Muscle of arm (tissue), 12 donors: Measurements from ENCODE around the gene GADD45B. TPM values are rescaled to one million over a fixed set of nuclear protein-coding genes. Genes with fewer than 3 reads are reported as not detected.
"Not testable (repeated sequence)": the region's sequence is repeated elsewhere in the genome, so short reads cannot be mapped to it uniquely, and the experiment has no call there.

Experiments
- DNase-seq: peaks from one replicate; pipeline ENCODE4 v3.0.0-alpha.2; 2013
- polyA plus RNA-seq, 12 donors: library from polyadenylated mRNA; unstranded; fragments of 120-200 nt; gene quantifications; one replicate each; pipeline ENCODE4 v1.2.1, GENCODE V29; 2013; ENCODE audit not compliant: insufficient read length in 12 of 12

GADD45B gene
- polyA plus RNA-seq, 12 donors = 7.8 to 20.2 (median 8.7) TPM; not detected in 1

DNA sequence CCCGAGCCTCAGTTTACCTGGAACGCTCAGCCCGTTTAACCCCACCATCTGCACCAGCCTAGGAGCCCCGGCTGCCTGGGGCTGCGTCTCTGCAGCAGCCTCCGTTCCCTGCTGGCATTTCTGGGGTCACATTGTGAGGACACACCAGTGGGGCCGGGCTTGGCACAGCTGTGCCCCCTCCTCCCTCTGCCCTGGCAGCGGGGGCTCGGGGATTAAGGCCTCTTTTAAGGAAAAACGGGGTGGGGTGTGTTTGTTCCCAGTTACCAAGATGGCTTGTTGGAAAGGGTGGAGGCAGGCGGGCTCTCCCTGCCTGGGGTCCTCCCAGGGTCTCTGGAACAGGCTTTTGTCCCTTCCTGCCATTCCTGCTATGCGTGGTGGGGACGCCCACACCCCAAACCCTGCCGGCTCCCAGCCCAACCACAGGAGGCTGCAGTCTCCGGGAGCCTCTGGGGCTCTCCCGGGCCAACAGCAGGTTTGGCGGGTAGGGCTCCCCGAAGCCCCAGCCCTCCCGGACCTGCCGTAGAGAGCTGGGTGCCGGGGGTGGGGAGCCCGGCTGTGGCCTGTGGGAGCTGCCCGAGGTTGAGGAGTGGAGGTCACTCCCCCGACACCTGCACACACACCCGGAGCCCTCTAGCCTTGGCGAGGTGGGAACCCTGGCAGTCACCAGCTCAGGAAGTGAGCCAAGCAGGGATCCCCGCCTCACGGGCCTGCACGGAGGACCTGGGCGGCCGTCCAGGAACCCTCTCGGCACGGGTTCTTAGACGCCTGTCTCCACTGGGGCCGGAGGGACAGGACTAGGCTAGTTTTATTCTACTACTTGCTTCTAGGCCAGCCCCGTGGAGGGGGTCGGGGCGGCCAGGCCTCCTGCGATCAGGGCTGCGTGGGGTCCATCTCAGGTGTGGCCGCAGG is 36.9 kb downstream of the GADD45B start:
- DNase-seq = no peak

DNA sequence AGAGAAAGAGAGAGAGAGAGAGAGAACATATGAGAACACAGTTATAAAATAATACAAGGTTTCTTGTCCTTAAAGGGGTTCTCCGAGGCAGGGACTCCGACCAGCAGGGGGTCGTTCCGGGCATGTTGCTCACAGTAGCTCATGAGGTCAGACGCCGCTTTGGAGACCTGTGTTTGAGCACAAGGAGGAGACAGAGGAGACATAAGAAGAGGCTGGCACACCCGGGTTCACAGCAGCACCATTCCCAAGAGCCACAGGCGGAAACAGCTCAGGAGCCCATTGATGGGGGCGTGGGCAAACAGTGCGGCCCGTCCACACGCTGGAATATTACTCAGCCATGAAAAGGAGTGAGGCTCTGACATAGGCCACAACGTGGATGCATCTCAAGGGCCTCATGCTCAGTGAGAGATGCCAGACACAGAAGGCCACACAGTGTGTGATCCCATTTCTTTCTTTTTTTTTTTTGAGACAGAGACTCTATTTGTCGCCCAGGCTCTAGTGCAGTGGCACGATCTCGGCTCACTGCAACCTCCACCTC is 39.1 kb downstream of the GADD45B start:
- no peak for DNase-seq

DNA sequence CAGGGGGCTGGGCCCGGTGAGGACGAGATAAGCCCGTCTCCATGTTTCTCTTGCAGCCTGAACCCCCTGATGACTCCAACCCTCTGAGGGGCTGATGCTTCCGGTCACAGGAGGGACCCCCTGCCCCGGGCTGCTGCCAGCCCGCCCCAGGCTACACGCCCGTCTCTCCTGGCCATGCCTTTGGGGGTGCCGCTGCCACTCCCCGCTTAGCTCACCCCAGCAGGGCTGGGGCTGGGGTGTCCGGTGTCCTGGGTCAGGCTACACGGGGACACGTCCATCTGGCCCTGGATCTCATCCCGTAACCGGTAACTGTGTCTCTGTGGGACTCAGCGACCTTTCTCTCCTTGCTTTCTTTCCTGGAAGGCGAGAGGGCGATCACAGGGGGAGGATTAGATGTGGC is 40.8 kb downstream of the GADD45B start:
- DNase-seq = no peak

DNA sequence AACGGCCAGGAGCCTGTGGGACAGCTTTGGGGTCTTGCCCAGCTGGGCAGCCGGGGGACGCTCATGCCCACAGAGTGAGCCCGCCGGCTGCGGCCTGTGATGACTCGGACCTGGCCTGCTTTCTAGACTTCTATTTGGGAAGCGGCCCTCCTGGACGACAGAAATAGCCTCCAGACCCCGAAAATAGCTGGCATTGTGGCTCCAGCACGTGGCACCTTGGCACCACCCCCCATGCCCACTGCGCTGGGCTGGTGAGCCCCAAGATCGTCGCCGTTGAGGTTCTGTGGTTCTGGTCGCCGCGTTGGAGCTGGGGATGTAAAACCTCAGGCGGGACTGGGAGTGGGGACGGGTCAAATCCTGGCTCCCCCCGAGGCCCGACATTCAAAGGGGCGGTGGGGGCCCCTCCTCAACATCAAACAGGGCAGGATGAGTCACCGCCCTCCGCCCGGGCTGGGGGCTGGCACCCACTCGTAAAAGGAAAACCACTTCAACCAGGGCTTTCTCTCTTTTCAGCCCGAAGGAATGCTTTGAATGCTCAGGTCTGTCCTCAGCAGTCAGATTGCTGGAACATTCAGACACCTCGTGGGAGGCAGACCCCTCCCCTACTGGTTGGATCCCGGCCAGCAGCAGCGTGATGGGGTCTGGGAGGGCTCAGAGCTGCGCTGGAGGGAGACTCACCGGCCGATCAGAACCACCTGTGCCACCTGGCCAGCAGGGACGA is 42.1 kb downstream of the GADD45B start:
- DNase-seq = no peak

DNA sequence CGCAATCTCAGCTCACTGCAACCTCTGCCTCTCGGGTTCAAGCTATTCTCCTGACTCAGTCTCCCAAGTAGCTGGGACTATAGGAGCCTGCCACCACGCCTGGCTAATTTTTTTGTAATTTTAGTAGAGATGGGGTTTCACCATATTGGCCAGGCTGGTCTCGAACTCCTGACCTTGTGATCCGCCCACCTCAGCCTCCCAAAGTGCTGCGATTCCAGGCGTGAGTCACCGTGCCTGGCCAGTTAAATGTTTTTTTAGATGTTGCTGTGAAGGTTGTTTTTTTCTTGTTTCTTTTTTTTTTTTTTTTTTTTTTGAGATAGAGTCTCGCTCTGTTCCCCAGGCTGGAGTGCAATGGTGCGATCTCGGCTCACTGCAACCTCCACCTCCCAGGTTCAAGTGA is 42.9 kb downstream of the GADD45B start:
- not testable (repeated sequence) for DNase-seq

DNA sequence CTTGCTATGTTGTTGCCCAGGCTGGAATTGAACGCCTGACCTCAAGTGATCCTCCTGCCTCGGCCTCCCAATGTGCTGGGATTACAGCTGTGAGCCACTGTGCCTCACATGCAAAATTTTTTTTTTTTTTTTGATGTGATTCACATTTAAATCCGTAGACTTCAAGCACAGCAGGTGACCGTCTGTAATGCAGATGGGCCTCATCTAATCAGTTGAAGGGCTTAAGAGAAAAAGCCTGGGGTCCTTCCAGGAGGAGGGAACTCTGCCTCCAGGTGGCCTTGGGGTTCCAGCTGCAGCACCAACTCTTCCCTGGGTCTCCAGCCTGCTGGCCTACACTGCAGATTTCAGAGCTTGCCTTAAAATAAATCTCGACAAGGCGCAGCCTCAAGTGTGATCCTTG is 43.6 kb downstream of the GADD45B start:
- no peak for DNase-seq

DNA sequence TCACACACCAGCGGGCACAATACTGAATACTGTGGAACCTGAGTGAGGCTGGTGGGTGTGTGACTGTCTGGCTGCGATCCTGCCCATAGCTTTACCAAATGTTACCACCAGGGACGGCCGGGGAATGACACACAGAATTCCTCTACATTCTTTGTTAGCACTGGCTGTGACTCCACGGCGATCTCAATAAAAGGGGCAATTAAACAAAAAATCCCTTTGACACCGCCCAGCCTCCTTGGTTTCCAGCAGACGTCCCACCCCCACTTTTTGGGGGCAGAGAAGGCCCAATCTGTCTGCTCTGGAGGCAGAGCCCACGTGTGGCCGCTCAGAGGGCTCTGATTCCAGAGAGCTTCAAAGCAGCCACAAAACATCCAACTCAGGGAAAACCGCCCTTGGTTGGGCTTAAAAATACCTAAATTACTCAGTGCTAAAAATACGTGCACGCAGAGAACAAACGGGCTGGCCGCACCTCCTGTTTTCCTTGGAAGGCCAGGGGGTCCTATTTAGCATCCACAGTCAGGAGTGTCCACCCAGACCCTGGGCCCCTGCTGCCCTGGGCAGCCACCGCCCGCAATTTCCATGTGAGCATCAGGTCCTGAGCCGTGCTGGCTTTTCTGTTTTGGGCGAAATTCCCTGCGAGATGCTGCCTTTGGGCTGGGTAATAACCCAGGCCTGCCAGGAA is 47.8 kb downstream of the GADD45B start:
- no peak for DNase-seq

DNA sequence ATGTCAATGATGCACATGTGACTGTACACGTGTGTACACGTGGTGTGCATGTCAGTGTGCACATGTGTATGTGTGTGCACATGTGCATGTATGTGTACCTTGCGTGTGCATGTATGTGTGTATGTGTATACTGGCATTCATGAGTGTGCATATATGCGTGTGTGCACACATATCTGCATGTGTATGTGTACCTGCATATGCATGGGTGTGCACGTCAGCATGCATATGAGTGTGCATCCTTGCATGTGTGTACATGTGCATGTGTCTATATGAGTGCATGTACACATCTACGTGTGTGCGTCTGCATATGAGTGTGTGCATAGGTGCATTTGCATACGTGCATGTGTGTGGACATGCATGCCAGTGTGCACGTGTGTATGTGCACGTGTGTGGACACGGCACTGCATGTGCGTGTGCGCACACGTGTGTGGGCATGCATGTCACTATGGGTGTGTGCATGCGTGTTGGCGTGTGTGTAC is 48.5 kb downstream of the GADD45B start:
- no peak for DNase-seq

DNA sequence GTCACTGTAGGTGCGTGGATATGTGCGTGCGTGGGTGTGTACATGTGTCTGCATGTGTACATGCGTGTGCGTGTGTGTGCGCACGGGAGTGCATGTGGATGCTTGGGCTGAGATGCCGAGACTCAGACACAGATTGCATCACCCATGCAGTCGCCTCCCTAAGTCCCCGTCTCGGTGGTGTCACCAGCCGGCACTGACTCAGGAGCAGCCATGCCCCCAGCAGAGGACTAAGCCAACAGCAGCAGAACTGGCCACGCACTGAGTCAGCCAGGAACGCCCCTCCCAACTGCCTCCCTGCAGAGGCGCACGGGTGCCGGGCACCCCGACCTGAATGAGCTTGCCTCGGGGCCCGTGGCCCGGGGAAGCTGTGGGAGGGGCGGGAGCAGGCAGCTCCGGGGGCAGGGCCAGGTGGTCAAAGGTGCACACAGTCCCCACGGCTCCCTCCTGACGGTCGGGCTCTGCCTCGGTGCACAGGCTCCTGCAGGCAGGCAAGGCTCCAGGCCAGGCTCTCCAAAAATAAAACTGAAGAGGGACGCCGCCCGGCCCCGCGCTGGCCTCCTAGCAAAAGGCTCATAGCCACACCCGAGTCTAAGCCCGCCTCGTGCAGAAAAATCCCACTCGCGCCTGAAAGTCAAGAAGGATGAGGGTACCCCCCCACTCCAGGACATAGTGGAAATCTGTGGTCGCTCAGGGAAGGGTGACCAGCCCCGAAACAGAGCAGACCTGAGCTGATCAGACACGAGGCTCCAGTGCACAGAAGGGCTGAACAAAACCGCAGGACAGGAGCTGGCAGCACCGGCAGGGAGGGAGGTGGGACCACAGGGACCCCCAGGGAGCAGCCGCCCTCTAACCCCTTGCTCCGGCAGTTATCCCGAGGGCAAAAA is 49.2 kb downstream of the GADD45B start:
- DNase-seq = no peak

DNA sequence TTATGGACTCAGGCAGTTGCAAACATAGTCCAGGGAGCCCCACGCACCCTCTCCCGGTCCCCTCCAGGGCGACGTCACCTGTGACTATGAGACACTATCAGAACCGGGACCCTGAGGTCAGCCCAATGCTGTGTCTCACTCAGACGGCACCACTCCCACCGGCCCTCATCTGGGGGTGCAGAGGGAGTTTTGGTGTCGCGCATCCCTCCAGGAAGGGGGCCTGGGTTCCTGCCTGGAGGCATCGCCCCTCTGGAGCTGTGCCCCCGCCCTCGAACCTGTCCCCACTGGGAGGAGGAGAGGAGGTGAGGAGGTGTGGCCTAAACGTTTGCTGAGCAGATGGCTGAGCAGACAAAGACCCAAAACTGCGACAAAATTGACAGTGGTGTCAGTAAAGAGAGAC is 51.2 kb downstream of the GADD45B start:
- no peak for DNase-seq

DNA sequence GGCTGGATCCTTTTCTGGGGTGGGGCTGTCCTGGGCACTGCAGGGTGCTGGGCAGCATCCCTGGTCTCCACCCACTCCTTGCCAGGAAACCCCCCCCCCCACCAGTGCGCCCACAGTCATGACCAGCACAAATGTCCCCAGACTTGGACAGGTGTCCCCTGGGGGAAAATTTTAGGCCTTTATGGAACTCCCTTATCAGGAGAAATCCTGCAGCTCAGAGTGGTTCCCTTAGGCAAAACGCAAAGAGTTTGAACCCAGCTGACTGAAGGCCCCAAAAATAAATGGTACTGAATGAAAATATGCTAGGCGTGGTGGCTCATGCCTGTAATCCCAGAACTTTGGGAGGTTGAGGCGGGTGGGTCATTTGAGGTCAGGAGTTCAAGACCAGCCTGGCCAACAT is 51.8 kb downstream of the GADD45B start:
- DNase-seq = no peak

Other genes with a start within 250 kb of the GADD45B start
- 100 to 1,000 TPM in 1 of 12 donors, 10 to 100 TPM in 10, not detected in 1; 41.5 to 161 (median 54.8) TPM for gene PLEKHJ1, start 239.8 kb upstream of the GADD45B start, polyA plus RNA-seq
- 10 to 100 TPM in 11 of 12 donors, not detected in 1; 43.8 to 91.0 (median 53.3) TPM for gene SF3A2, start 239.3 kb upstream of the GADD45B start, polyA plus RNA-seq
- gene AMH, start 226.8 kb upstream of the GADD45B start, polyA plus RNA-seq = 1 to 10 TPM in 10 of 12 donors, under 1 TPM in 1, not detected in 1; 0.28 to 7.8 (median 4.2) TPM
- gene JSRP1, start 219.7 kb upstream of the GADD45B start, polyA plus RNA-seq = 100 to 1,000 TPM in 1 of 12 donors, 10 to 100 TPM in 10, not detected in 1; 28.5 to 107 (median 53.7) TPM
- gene PEAK3, start 194.0 kb upstream of the GADD45B start, polyA plus RNA-seq = under 1 TPM in 7 of 12 donors, not detected in 5; 0.05 to 0.16 (median 0.09) TPM
- under 1 TPM in 5 of 12 donors, not detected in 7; 0.08 to 0.32 (median 0.11) TPM for gene LINGO3, start 168.0 kb upstream of the GADD45B start, polyA plus RNA-seq
- gene LSM7, start 147.5 kb upstream of the GADD45B start, polyA plus RNA-seq = 10 to 100 TPM in 11 of 12 donors, not detected in 1; 51.9 to 73.7 (median 62.8) TPM
- gene SPPL2B, start 147.4 kb upstream of the GADD45B start, polyA plus RNA-seq = 10 to 100 TPM in 11 of 12 donors, not detected in 1; 23.0 to 83.0 (median 35.4) TPM
- 1 to 10 TPM in 1 of 12 donors, under 1 TPM in 10, not detected in 1; 0.10 to 4.4 (median 0.28) TPM for gene TMPRSS9, start 115.9 kb upstream of the GADD45B start, polyA plus RNA-seq
- 100 to 1,000 TPM in 1 of 12 donors, 10 to 100 TPM in 10, not detected in 1; 58.2 to 110 (median 74.9) TPM for gene TIMM13, start 48.5 kb upstream of the GADD45B start, polyA plus RNA-seq
- gene LMNB2, start 19.2 kb upstream of the GADD45B start, polyA plus RNA-seq = 100 to 1,000 TPM in 1 of 12 donors, 10 to 100 TPM in 11; 44.8 to 322 (median 65.0) TPM
- gene GNG7, start 226.6 kb downstream of the GADD45B start, polyA plus RNA-seq = 1 to 10 TPM in 11 of 12 donors, not detected in 1; 1.4 to 4.5 (median 2.5) TPM
- 1 to 10 TPM in 10 of 12 donors, not detected in 2; 1.1 to 5.9 (median 2.0) TPM for gene DIRAS1, start 245.2 kb downstream of the GADD45B start, polyA plus RNA-seq